GM10248 (cell line): Measurements from ENCODE around the gene MACROH2A2.

Experiments
- CTCF ChIA-PET: fragments of 300-600 bp; sonication (Branson Sonifier 250); formaldehyde crosslinking; extraction: SDS; loops from one replicate; lab custom pipeline; 2021; ENCODE audit warnings: antibody characterized with exemption; lab: Yijun Ruan, JAX
- POLR2A ChIA-PET: fragments of 350-650 bp; sonication (Branson Sonifier 250); formaldehyde crosslinking; extraction: SDS; loops from one replicate; lab custom pipeline; 2020; ENCODE audit warnings: antibody characterized with exemption; lab: Yijun Ruan, JAX
- DNase-seq: peaks from one replicate; pipeline ENCODE4 v3.0.0; 2012; ENCODE audit errors: extremely low spot score
- CTCF ChIP-seq: IDR thresholded peaks from 2 replicates; pipeline ENCODE4 v1.5.1; 2012; ENCODE audit warnings: mild to moderate bottlenecking, low read depth; ENCODE audit errors: extremely low read depth, missing control alignments, control extremely low read depth

MACROH2A2 gene

GRCh38 chr10:70135684-70136083 lies 83.0 kb downstream of the MACROH2A2 start:
- DNase-seq: peak; percentile 10
- no peak for TF ChIP-seq CTCF
- POLR2A ChIA-PET: no interaction called here
- CTCF ChIA-PET: interaction anchor here (1.1 to 7.3 kb wide), 4 partner anchors 10 to 238 kb away, joined by 3 to 60 read pairs (median 30); partner anchors contain the start of gene TYSND1

DNA sequence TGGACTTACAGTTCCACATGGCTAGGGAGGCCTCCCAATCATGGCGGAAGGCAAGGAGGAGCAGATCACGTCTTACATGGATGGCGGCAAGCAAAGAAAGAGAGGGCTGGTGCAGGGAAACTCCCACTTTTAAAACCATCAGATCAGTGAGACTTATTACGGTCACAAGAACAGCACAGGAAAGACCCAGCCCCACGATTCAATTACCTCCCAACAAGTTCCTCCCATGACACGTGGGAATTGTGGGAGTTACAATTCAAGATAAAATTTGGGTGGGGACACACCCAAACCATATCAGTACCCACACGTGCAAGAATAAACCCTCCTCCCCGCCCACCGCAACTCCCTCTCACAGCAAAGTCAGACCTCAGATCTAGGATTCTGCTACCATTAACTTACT lies 84.5 kb downstream of the MACROH2A2 start:
- DNase-seq: no peak
- TF ChIP-seq CTCF: no peak
- ChIA-PET CTCF (interaction anchor here (1.1 to 7.3 kb wide), 5 partner anchors 9 to 227 kb away, joined by 3 to 60 read pairs (median 11); partner anchors contain the start of gene TYSND1), POLR2A (no interaction called here)

DNA sequence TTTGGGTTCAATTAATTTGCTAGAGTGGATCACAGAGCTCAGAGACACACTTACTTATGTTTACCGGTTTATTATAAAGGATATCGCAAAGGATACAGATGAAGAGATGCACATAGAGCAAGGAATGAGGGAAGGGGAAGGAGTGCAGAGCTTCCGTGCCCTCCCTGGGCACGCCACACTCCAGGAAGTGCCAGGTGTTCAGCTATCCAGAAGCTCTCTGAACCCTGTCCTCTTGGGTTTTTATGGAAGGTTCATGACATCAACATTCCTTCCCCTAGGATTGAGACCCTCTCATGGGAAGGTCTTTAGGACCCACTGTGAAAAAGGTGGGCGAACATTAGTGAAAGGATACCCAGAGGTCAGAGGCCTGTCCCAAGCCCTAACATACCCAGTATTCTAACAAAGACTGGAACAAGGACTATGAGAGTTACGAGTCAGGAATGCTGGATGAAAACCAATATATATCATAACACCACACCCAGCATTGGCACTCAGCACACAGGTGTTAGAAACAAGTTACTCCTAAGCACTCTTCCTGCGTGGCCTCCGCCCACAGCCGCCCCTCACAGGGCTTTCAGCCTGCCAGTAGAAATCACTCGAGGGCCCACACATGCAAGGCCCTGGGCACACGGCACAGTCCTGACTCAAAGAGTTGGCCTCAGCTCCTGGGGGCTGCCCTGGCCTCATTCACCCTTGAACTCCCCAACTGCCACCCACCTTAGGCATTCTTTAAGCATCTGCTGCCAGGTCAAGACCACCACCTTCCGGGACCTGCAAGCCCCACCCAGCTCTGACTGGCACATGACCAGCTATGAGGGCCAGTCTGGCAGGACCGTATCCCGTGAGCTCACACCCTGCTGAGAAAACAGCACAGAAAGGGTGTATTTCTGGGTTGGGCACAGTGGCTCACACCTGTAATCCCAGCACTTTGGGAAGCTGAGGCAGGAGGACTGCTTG lies 85.6 kb downstream of the MACROH2A2 start:
- no peak for DNase-seq
- ChIA-PET CTCF (interaction anchor here (1.8 to 7.3 kb wide), 3 partner anchors 8 to 22 kb away, joined by 4 to 55 read pairs (median 11); partner anchors contain the start of gene TYSND1), POLR2A (no interaction called here)
- TF ChIP-seq CTCF: no peak

- CTCF ChIA-PET: interaction anchor here (1.8 to 7.3 kb wide), 3 partner anchors 7 to 23 kb away, joined by 4 to 55 read pairs (median 11); partner anchors contain the start of gene TYSND1
- no peak for DNase-seq
- POLR2A ChIA-PET: no interaction called here
- TF ChIP-seq CTCF: no peak
These were observed 86.7 kb downstream of the MACROH2A2 start for GRCh38 chr10:70139151-70139996.

- peak; percentile 14 for DNase-seq
- no peak for TF ChIP-seq CTCF
- ChIA-PET CTCF (interaction anchor here (1.9 to 7.3 kb wide), 2 partner anchors 10 to 23 kb away, joined by 4 to 55 read pairs; no protein-coding TSS in a partner anchor), POLR2A (no interaction called here)
These were observed 87.3 kb downstream of the MACROH2A2 start for GRCh38 chr10:70139997-70140250.

DNA sequence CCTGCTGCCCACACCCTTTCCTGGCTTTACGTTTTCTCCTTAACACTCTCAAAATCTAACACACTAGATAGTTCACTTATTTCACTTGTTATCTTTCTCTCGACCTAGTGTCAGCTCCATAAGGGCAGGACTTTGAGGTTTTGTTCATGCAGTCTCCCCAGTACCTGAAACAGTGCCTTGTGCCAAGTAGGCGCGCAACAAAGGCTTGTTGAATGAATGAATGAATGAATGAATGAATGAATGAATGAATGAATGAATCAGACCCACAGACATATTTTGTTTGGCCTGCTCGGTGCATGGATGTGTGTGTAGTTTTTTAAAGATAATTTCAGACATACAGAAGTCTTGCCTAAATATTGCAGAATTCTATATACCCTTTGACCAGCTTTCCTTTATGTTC lies 87.7 kb downstream of the MACROH2A2 start:
- no peak for DNase-seq
- TF ChIP-seq CTCF: no peak
- POLR2A ChIA-PET: no interaction called here
- CTCF ChIA-PET: interaction anchor here (7.3 kb wide), 1 partner anchor 24 kb away, joined by 55 read pairs; no protein-coding TSS in a partner anchor
